Stomach (tissue), 4 donors: ENCODE results near the gene GUCD1.
"Not testable (repeated sequence)": the region's sequence is repeated elsewhere in the genome, so short reads cannot be mapped to it uniquely, and the experiment has no call there.

Experiments
- EP300 ChIP-seq: sonication (generic); formaldehyde crosslinking; IDR thresholded peaks from one replicate; pipeline ENCODE4 v1.6.1; 2017; ENCODE audit warnings: antibody characterized with exemption
- POLR2A ChIP-seq, 4 donors: fragments of 450-650 bp; IDR thresholded peaks; one replicate each; pipeline ENCODE4 v1.6.1; 2016; ENCODE audit warnings: antibody characterized with exemption in 4 of 4, control low read depth in 2 of 4, mild to moderate bottlenecking in 1 of 4, moderate library complexity in 1 of 4
- TF ChIP-seq, protein P1 (sequence below), 7 experiments: fragments of 450-650 bp in 4 of 7; fragments of 200-600 bp in 3 of 7; sonication (generic) in 3 of 7; IDR thresholded peaks; one replicate each; pipeline ENCODE4 v1.5.1; 2016 to 2019; ENCODE audit warnings: antibody characterized with exemption in 7 of 7, control low read depth in 2 of 7, mild to moderate bottlenecking in 1 of 7

GRCh38 chr22:24530968-24531367 is 24.0 kb downstream of the GUCD1 start:
- TF ChIP-seq, protein P1, sequence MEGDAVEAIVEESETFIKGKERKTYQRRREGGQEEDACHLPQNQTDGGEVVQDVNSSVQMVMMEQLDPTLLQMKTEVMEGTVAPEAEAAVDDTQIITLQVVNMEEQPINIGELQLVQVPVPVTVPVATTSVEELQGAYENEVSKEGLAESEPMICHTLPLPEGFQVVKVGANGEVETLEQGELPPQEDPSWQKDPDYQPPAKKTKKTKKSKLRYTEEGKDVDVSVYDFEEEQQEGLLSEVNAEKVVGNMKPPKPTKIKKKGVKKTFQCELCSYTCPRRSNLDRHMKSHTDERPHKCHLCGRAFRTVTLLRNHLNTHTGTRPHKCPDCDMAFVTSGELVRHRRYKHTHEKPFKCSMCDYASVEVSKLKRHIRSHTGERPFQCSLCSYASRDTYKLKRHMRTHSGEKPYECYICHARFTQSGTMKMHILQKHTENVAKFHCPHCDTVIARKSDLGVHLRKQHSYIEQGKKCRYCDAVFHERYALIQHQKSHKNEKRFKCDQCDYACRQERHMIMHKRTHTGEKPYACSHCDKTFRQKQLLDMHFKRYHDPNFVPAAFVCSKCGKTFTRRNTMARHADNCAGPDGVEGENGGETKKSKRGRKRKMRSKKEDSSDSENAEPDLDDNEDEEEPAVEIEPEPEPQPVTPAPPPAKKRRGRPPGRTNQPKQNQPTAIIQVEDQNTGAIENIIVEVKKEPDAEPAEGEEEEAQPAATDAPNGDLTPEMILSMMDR (IDR thresholded peaks at IDR 0.05) = not testable (repeated sequence)
- TF ChIP-seq EP300; POLR2A (IDR thresholded peaks at IDR 0.05): not testable (repeated sequence)
